Measurements from ENCODE around the gene SGF29.
"Not testable (repeated sequence)": the region's sequence is repeated elsewhere in the genome, so short reads cannot be mapped to it uniquely, and the experiment has no call there.

The SGF29 gene

GRCh38 chr16:28597692-28598261 is 44.1 kb downstream of the SGF29 start:
- DNase-seq, result peak; percentile 76

GRCh38 chr16:28599377-28600285 is 45.9 kb downstream of the SGF29 start:
- DNase-seq, result not testable (repeated sequence)

GRCh38 chr16:28600965-28601364 is 47.2 kb downstream of the SGF29 start:
- DNase-seq, result not testable (repeated sequence)

GRCh38 chr16:28601589-28601988 is 47.9 kb downstream of the SGF29 start:
- not testable (repeated sequence) for DNase-seq

- not testable (repeated sequence) for DNase-seq
Observed at GRCh38 chr16:28602062-28602461, 48.3 kb downstream of the SGF29 start.

- no peak for DNase-seq
Observed at GRCh38 chr16:28602529-28602928, 48.8 kb downstream of the SGF29 start.

- DNase-seq, result no peak
Observed at GRCh38 chr16:28603381-28604185, 49.9 kb downstream of the SGF29 start.

- DNase-seq, result no peak
Observed at GRCh38 chr16:28604186-28604565, 50.5 kb downstream of the SGF29 start.

GRCh38 chr16:28606291-28607115 is 52.8 kb downstream of the SGF29 start:
- no peak for DNase-seq

- no peak for DNase-seq
Observed at GRCh38 chr16:28607116-28607623, 53.5 kb downstream of the SGF29 start.

- not testable (repeated sequence) for DNase-seq
Observed at GRCh38 chr16:28607681-28608495, 54.2 kb downstream of the SGF29 start.

- DNase-seq, result not testable (repeated sequence)
Observed at GRCh38 chr16:28608496-28608808, 54.7 kb downstream of the SGF29 start.

GRCh38 chr16:28608867-28609596 is 55.3 kb downstream of the SGF29 start:
- DNase-seq, result not testable (repeated sequence)

- DNase-seq, result peak; percentile 78
Observed at GRCh38 chr16:28609631-28610594, 56.2 kb downstream of the SGF29 start, which contains the start of gene SULT1A1. Gene SULT1A1 (minus strand): TSS chr16:28610044. CDS start chr16:28608855, 1,189 bp downstream.

GRCh38 chr16:28610595-28611191 is 57.0 kb downstream of the SGF29 start:
- DNase-seq, result no peak

- not testable (repeated sequence) for DNase-seq
Observed at GRCh38 chr16:28612359-28613280, 58.9 kb downstream of the SGF29 start.

GRCh38 chr16:28613912-28614311 is 60.2 kb downstream of the SGF29 start:
- DNase-seq, result not testable (repeated sequence)

- not testable (repeated sequence) for DNase-seq
Observed at GRCh38 chr16:28614561-28614960, 60.8 kb downstream of the SGF29 start.
